ENCODE data around the gene CDH13. TPM values are rescaled to one million over a fixed set of nuclear protein-coding genes. Genes with fewer than 3 reads are reported as not detected.

The CDH13 gene
- total RNA-seq, 1 experiment from 2014 or later: 66.0 TPM

GRCh38 chr16:83336603-83337002 lies 709.8 kb downstream of the CDH13 start:
- DNase-seq (ENCODE audit: low read depth): peak; percentile 77

- DNase-seq (ENCODE audit: low read depth): no peak
These were observed 711.4 kb downstream of the CDH13 start for GRCh38 chr16:83338138-83338537.

GRCh38 chr16:83338941-83339340 lies 712.2 kb downstream of the CDH13 start:
- peak; percentile 91 for DNase-seq (ENCODE audit: low read depth)

GRCh38 chr16:83343935-83344366 lies 717.2 kb downstream of the CDH13 start:
- peak; percentile 93 for DNase-seq (ENCODE audit: low read depth)

GRCh38 chr16:83345846-83346640 lies 719.3 kb downstream of the CDH13 start:
- no peak for DNase-seq (ENCODE audit: low read depth)

GRCh38 chr16:83348991-83349390 lies 722.2 kb downstream of the CDH13 start:
- peak; percentile 34 for DNase-seq (ENCODE audit: low read depth)

- DNase-seq (ENCODE audit: low read depth): no peak
These were observed 723.7 kb downstream of the CDH13 start for GRCh38 chr16:83350481-83350880.

GRCh38 chr16:83351846-83352245 lies 725.1 kb downstream of the CDH13 start:
- no peak for DNase-seq (ENCODE audit: low read depth)

GRCh38 chr16:83353241-83353640 lies 726.5 kb downstream of the CDH13 start:
- DNase-seq (ENCODE audit: low read depth): no peak

- DNase-seq (ENCODE audit: low read depth): no peak
These were observed 727.2 kb downstream of the CDH13 start for GRCh38 chr16:83354015-83354414.

GRCh38 chr16:83355570-83356218 lies 728.9 kb downstream of the CDH13 start:
- DNase-seq (ENCODE audit: low read depth): no peak

GRCh38 chr16:83356266-83356665 lies 729.5 kb downstream of the CDH13 start:
- peak; percentile 70 for DNase-seq (ENCODE audit: low read depth)

- DNase-seq (ENCODE audit: low read depth): no peak
These were observed 730.2 kb downstream of the CDH13 start for GRCh38 chr16:83356986-83357385.

GRCh38 chr16:83363521-83363920 lies 736.8 kb downstream of the CDH13 start:
- DNase-seq (ENCODE audit: low read depth): no peak

GRCh38 chr16:83365166-83365565 lies 738.4 kb downstream of the CDH13 start:
- peak; percentile 84 for DNase-seq (ENCODE audit: low read depth)

- no peak for DNase-seq (ENCODE audit: low read depth)
These were observed 739.5 kb downstream of the CDH13 start for GRCh38 chr16:83366228-83366627.

GRCh38 chr16:83374979-83375378 lies 748.2 kb downstream of the CDH13 start:
- DNase-seq (ENCODE audit: low read depth): no peak

- DNase-seq (ENCODE audit: low read depth): no peak
These were observed 763.0 kb downstream of the CDH13 start for GRCh38 chr16:83389751-83390150.

GRCh38 chr16:83390759-83391158 lies 764.0 kb downstream of the CDH13 start:
- no peak for DNase-seq (ENCODE audit: low read depth)

- DNase-seq (ENCODE audit: low read depth): no peak
These were observed 766.0 kb downstream of the CDH13 start for GRCh38 chr16:83392743-83393142.

- no peak for DNase-seq (ENCODE audit: low read depth)
These were observed 766.6 kb downstream of the CDH13 start for GRCh38 chr16:83393196-83393981.

Measured in HT1080 (cell line).